ENCODE measurements around the gene TMEM208. TPM values are rescaled to one million over a fixed set of nuclear protein-coding genes. Genes with fewer than 3 reads are reported as not detected.

Gene TMEM208
- total and polyA plus RNA-seq, 2 of the 13 experiments (the other 11 are each of a cell fraction or from before 2014, with no cell fraction given), result 58.8 to 72.9 TPM

- TF ChIP-seq SETDB1 (CRISPR knock-in tag; IDR thresholded peaks at IDR 0.05; ENCODE audit: borderline replicate concordance) (no peak), TEAD3 (CRISPR knock-in tag; optimal IDR thresholded peaks at IDR 0.05; ENCODE audit: borderline replicate concordance) (peak; percentile 3), AKNA (CRISPR knock-in tag; IDR thresholded peaks at IDR 0.05; ENCODE audit: borderline replicate concordance) (no peak), HNF1B (CRISPR knock-in tag; IDR thresholded peaks at IDR 0.05) (peak; percentile 66; the same call in 1 of the 2 replicates), ZNF101 (CRISPR knock-in tag; IDR thresholded peaks at IDR 0.05; ENCODE audit: borderline replicate concordance, low read depth) (no peak), ZBTB20 (CRISPR knock-in tag; IDR thresholded peaks at IDR 0.05; ENCODE audit: borderline replicate concordance, low read depth) (peak; percentile 16; the same call in 1 of the 2 replicates), RXRA (CRISPR knock-in tag; IDR thresholded peaks at IDR 0.05) (no peak), HOMEZ (CRISPR knock-in tag; IDR thresholded peaks at IDR 0.05; ENCODE audit: low read depth) (peak; percentile 19; the same call in 1 of the 2 replicates), ZBTB14 (CRISPR knock-in tag; IDR thresholded peaks at IDR 0.05) (no peak), HDAC1 (CRISPR knock-in tag; IDR thresholded peaks at IDR 0.05) (no peak), ZNF7 (CRISPR knock-in tag; IDR thresholded peaks at IDR 0.05) (no peak), ZNF180 (CRISPR knock-in tag; IDR thresholded peaks at IDR 0.05; ENCODE audit: borderline replicate concordance, low read depth) (no peak), ZNF879 (CRISPR knock-in tag; IDR thresholded peaks at IDR 0.05) (0 out of 2 replicates have a peak, but pooled peaks have one; percentile 46), HES4 (CRISPR knock-in tag; IDR thresholded peaks at IDR 0.05; ENCODE audit: borderline replicate concordance) (no peak), ZNF354B (CRISPR knock-in tag; IDR thresholded peaks at IDR 0.05) (peak; percentile 64; the same call in 1 of the 2 replicates), GATA4 (IDR thresholded peaks at IDR 0.05; ENCODE audit: borderline replicate concordance, low read depth) (0 out of 2 replicates have a peak, but pooled peaks have one; percentile 1)
- TF ChIP-seq, protein P1, sequence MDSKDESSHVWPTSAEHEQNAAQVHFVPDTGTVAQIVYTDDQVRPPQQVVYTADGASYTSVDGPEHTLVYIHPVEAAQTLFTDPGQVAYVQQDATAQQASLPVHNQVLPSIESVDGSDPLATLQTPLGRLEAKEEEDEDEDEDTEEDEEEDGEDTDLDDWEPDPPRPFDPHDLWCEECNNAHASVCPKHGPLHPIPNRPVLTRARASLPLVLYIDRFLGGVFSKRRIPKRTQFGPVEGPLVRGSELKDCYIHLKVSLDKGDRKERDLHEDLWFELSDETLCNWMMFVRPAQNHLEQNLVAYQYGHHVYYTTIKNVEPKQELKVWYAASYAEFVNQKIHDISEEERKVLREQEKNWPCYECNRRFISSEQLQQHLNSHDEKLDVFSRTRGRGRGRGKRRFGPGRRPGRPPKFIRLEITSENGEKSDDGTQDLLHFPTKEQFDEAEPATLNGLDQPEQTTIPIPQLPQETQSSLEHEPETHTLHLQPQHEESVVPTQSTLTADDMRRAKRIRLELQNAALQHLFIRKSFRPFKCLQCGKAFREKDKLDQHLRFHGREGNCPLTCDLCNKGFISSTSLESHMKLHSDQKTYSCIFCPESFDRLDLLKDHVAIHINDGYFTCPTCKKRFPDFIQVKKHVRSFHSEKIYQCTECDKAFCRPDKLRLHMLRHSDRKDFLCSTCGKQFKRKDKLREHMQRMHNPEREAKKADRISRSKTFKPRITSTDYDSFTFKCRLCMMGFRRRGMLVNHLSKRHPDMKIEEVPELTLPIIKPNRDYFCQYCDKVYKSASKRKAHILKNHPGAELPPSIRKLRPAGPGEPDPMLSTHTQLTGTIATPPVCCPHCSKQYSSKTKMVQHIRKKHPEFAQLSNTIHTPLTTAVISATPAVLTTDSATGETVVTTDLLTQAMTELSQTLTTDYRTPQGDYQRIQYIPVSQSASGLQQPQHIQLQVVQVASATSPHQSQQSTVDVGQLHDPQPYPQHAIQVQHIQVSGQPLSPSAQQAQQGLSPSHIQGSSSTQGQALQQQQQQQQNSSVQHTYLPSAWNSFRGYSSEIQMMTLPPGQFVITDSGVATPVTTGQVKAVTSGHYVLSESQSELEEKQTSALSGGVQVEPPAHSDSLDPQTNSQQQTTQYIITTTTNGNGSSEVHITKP (CRISPR knock-in tag; IDR thresholded peaks at IDR 0.05; ENCODE audit: low read depth), result no peak
Observed at GRCh38 chr16:67183284-67183626, 43.7 kb upstream of the TMEM208 start (continued).

All from HepG2 (cell line).